ENCODE results near the gene UBA52.

GRCh38 chr19:18523841-18524240, 47.8 kb upstream of the UBA52 start:
- TF ChIP-seq CTCF (IDR thresholded peaks at IDR 0.05; ENCODE audit: insufficient read depth, low read length, poor library complexity, severe bottlenecking) (no peak), EZH2phosphoT487 (conservative IDR thresholded peaks at IDR 0.05; ENCODE audit: low read length) (no peak)
